NT2/D1 (cell line): ENCODE results near the gene NRARP.

Source experiments
- DNase-seq: peaks from one replicate; pipeline ENCODE4 v3.0.0-alpha.2; 2011; ENCODE audit warnings: low read depth, low spot score
- H3K27me3 ChIP-seq: 2 replicates; pipeline ENCODE4 v1.6.0; 2011; ENCODE audit warnings: mild to moderate bottlenecking; ENCODE audit not compliant: insufficient read length, insufficient read depth
- H3K36me3 ChIP-seq: 2 replicates; pipeline ENCODE4 v1.6.1; 2011; ENCODE audit warnings: mild to moderate bottlenecking, low read length, mixed read lengths; ENCODE audit not compliant: insufficient read depth, insufficient read length
- H3K4me1 ChIP-seq: 2 replicates; pipeline ENCODE4 v1.5.1; 2011; ENCODE audit not compliant: insufficient read depth, insufficient read length
- H3K4me3 ChIP-seq: 2 replicates; pipeline ENCODE4 v1.5.1; 2011; ENCODE audit warnings: low read depth; ENCODE audit not compliant: insufficient read length
- H3K9ac ChIP-seq: 2 replicates; pipeline ENCODE4 v1.6.0; 2011; ENCODE audit warnings: low read depth; ENCODE audit not compliant: insufficient read length
- H3K9me3 ChIP-seq: 2 replicates; pipeline ENCODE4 v1.5.1; 2011; ENCODE audit warnings: mild to moderate bottlenecking, low read length; ENCODE audit not compliant: insufficient read depth
- SUZ12 ChIP-seq: IDR thresholded peaks from 2 replicates; pipeline ENCODE4 v1.6.1; 2011; ENCODE audit not compliant: insufficient read length, insufficient read depth; ENCODE audit errors: extremely low read depth
- YY1 ChIP-seq: IDR thresholded peaks from 2 replicates; pipeline ENCODE4 v1.6.1; 2011; ENCODE audit not compliant: insufficient read length, insufficient read depth
- ZNF274 ChIP-seq: IDR thresholded peaks from 2 replicates; pipeline ENCODE4 v1.6.1; 2011; ENCODE audit warnings: mild to moderate bottlenecking, low read depth, low read length

The NRARP gene

GRCh38 chr9:137315581-137316011 is 13.5 kb upstream of the NRARP start:
- TF ChIP-seq YY1 (no peak), SUZ12 (no peak), ZNF274 (no peak)
- Histone ChIP-seq H3K27me3 (no peaks in the 10 kb centered on the region), H3K9me3 (no peaks in the 10 kb centered on the region), H3K9ac (peak overlapping the region; percentile 70), H3K4me1 (peaks cover 56% of the 10 kb centered on the region), H3K4me3 (peak overlapping the region; percentile 8), H3K36me3 (no peaks in the 10 kb centered on the region)
- DNase-seq, result no peak

GRCh38 chr9:137314561-137315560 is 12.8 kb upstream of the NRARP start:
- H3K27me3 ChIP-seq, result no peaks in the 10 kb centered on the region
- DNase-seq, result no peak
- H3K9me3 ChIP-seq, result no peaks in the 10 kb centered on the region
- H3K9ac ChIP-seq, result peak overlapping the region; percentile 70
- TF ChIP-seq SUZ12, result no peak
- no peak for TF ChIP-seq ZNF274
- no peak for TF ChIP-seq YY1
- no peaks in the 10 kb centered on the region for H3K36me3 ChIP-seq
- H3K4me3 ChIP-seq, result no peak overlapping the region
- peaks cover 55% of the 10 kb centered on the region for H3K4me1 ChIP-seq

GRCh38 chr9:137313956-137314560 is 12.0 kb upstream of the NRARP start:
- Histone ChIP-seq H3K9me3 (no peaks in the 10 kb centered on the region), H3K4me1 (peaks cover 49% of the 10 kb centered on the region), H3K9ac (peak overlapping the region; percentile 36), H3K36me3 (no peaks in the 10 kb centered on the region), H3K27me3 (no peaks in the 10 kb centered on the region), H3K4me3 (no peak overlapping the region)
- no peak for DNase-seq
- TF ChIP-seq YY1, result no peak
- TF ChIP-seq SUZ12, result no peak
- TF ChIP-seq ZNF274, result no peak

GRCh38 chr9:137313326-137313936 is 11.4 kb upstream of the NRARP start:
- TF ChIP-seq YY1 (no peak), ZNF274 (no peak), SUZ12 (no peak)
- Histone ChIP-seq H3K27me3 (no peaks in the 10 kb centered on the region), H3K36me3 (no peaks in the 10 kb centered on the region), H3K4me3 (no peak overlapping the region), H3K4me1 (peaks cover 47% of the 10 kb centered on the region), H3K9me3 (no peaks in the 10 kb centered on the region), H3K9ac (peak overlapping the region; percentile 36)
- no peak for DNase-seq

- no peaks in the 10 kb centered on the region for H3K36me3 ChIP-seq
- H3K27me3 ChIP-seq, result no peaks in the 10 kb centered on the region
- no peak for DNase-seq
- peaks cover 52% of the 10 kb centered on the region for H3K4me1 ChIP-seq
- no peak overlapping the region for H3K4me3 ChIP-seq
- no peak overlapping the region for H3K9ac ChIP-seq
- TF ChIP-seq SUZ12 (no peak), YY1 (no peak), ZNF274 (no peak)
- no peaks in the 10 kb centered on the region for H3K9me3 ChIP-seq
Measured at GRCh38 chr9:137312852-137313325, 10.8 kb upstream of the NRARP start.

- no peak for TF ChIP-seq ZNF274
- Histone ChIP-seq H3K9ac (peak overlapping the region; percentile 22), H3K36me3 (no peaks in the 10 kb centered on the region), H3K27me3 (no peaks in the 10 kb centered on the region), H3K4me1 (peaks cover 52% of the 10 kb centered on the region), H3K9me3 (no peaks in the 10 kb centered on the region), H3K4me3 (no peak overlapping the region)
- no peak for DNase-seq
Measured at GRCh38 chr9:137311986-137312851, 10.1 kb upstream of the NRARP start.
